MM.1S (cell line): Measurements from ENCODE around the gene AMOTL2.

Experiments
- DNase-seq: peaks from one replicate; pipeline ENCODE4 v3.0.0-alpha.2; 2015
- H2AFZ ChIP-seq: fragments of 300-600 bp; sonication (generic); 2 replicates; pipeline ENCODE4 v1.6.0; 2016; ENCODE audit warnings: antibody characterized with exemption, low read length
- H3F3A ChIP-seq: fragments of 300-600 bp; sonication (generic); 2 replicates; pipeline ENCODE4 v1.6.1; 2016; ENCODE audit warnings: mild to moderate bottlenecking, antibody characterized with exemption, low read length, moderate library complexity, mixed read lengths; ENCODE audit not compliant: insufficient read depth
- H3K27ac ChIP-seq: fragments of 300-600 bp; sonication (generic); 2 replicates; pipeline ENCODE4 v1.5.1; 2016; ENCODE audit warnings: mild to moderate bottlenecking, low read length
- H3K27me3 ChIP-seq: fragments of 300-600 bp; sonication (generic); replicated peaks from 2 replicates; pipeline ENCODE4 v1.6.0; 2016; ENCODE audit warnings: low read length; ENCODE audit not compliant: insufficient read depth
- H3K36me3 ChIP-seq: fragments of 300-600 bp; sonication (generic); replicated peaks from 2 replicates; pipeline ENCODE4 v1.6.1; 2016; ENCODE audit warnings: mild to moderate bottlenecking, low read length, mixed read lengths; ENCODE audit not compliant: insufficient read depth
- H3K4me1 ChIP-seq: fragments of 300-600 bp; sonication (generic); 2 replicates; pipeline ENCODE4 v1.6.1; 2016; ENCODE audit warnings: low read length, mixed read lengths
- H3K4me2 ChIP-seq: fragments of 300-600 bp; sonication (generic); 2 replicates; pipeline ENCODE4 v1.6.0; 2016; ENCODE audit warnings: low read depth, low read length
- H3K4me3 ChIP-seq: fragments of 300-600 bp; sonication (generic); 2 replicates; pipeline ENCODE4 v1.5.1; 2016; ENCODE audit warnings: low read length, mixed read lengths
- H3K79me2 ChIP-seq: fragments of 300-600 bp; sonication (generic); 2 replicates; pipeline ENCODE4 v1.6.1; 2016; ENCODE audit warnings: mixed run types, low read length, mixed read lengths
- H3K9ac ChIP-seq: fragments of 300-600 bp; sonication (generic); 2 replicates; pipeline ENCODE4 v1.6.1; 2016; ENCODE audit warnings: low read length, mixed read lengths
- H3K9me2 ChIP-seq: fragments of 300-600 bp; sonication (generic); replicated peaks from 2 replicates; pipeline ENCODE4 v1.6.1; 2016; ENCODE audit warnings: mild to moderate bottlenecking, low read length, mixed read lengths; ENCODE audit not compliant: insufficient read depth
- H3K9me3 ChIP-seq: fragments of 300-600 bp; sonication (generic); replicated peaks from 2 replicates; pipeline ENCODE4 v1.6.1; 2016; ENCODE audit warnings: mild to moderate bottlenecking, low read length, mixed read lengths; ENCODE audit not compliant: insufficient read depth
- H4K20me1 ChIP-seq: fragments of 300-600 bp; sonication (generic); 2 replicates; pipeline ENCODE4 v1.6.1; 2016; ENCODE audit warnings: mild to moderate bottlenecking, low read length, moderate library complexity, mixed read lengths; ENCODE audit not compliant: insufficient read depth
- CTCF ChIP-seq: fragments of 300-600 bp; sonication (generic); IDR thresholded peaks from 2 replicates; pipeline ENCODE4 v1.5.1; 2016; ENCODE audit warnings: antibody characterized with exemption, low read length, mixed read lengths
- EZH2 ChIP-seq: fragments of 300-600 bp; sonication (generic); optimal IDR thresholded peaks from 2 replicates; pipeline ENCODE3; 2017; ENCODE audit warnings: low read depth, mild to moderate bottlenecking, antibody characterized with exemption, low read length, mixed read lengths
- EZH2phosphoT487 ChIP-seq: fragments of 300-600 bp; sonication (generic); IDR thresholded peaks from 2 replicates; pipeline ENCODE4 v1.6.1; 2018; ENCODE audit warnings: antibody characterized with exemption, low read length

AMOTL2 gene

GRCh38 chr3:134392336-134392983 is 18.2 kb upstream of the AMOTL2 start:
- no peak for DNase-seq
- no peak overlapping the region for H3K9ac ChIP-seq
- H2AFZ ChIP-seq, result no peak overlapping the region

DNA sequence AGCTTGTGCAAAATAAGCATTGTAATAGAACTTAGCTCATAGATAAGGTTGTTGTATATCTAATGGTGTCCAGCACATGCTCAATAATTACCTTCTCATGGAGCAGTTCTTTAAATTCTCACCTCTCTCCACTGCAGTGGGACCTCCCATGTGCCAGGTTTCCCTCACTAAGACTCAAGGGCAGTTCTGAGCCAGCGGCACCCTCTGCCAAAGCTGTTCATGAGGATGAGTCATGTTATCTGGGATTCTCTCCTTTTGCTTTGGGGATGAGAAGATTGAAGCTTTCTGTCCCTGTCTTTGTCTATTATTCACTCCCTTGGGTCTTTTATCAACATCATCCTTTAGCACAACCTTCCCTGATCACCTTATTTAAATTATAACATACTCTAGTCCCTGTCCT is 15.6 kb upstream of the AMOTL2 start:
- Histone ChIP-seq H3K4me1 (no peaks in the 10 kb centered on the region), H3K9me3 (no peaks in the 10 kb centered on the region), H3K27ac (no peak overlapping the region), H3K36me3 (no peaks in the 10 kb centered on the region), H3K79me2 (no peaks in the 10 kb centered on the region), H3K9ac (no peak overlapping the region), H3K27me3 (no peaks in the 10 kb centered on the region), H3F3A (no peaks in the 10 kb centered on the region), H3K9me2 (no peaks in the 10 kb centered on the region), H3K4me2 (no peak overlapping the region), H2AFZ (no peak overlapping the region), H3K4me3 (no peak overlapping the region), H4K20me1 (no peaks in the 10 kb centered on the region)
- TF ChIP-seq CTCF (no peak), EZH2 (no peak), EZH2phosphoT487 (no peak)
- DNase-seq, result no peak

More at GRCh38 chr3:134392336-134392983, 18.2 kb upstream of the AMOTL2 start:
- no peaks in the 10 kb centered on the region for H3K27me3 ChIP-seq
- H3K4me3 ChIP-seq, result no peak overlapping the region
- no peaks in the 10 kb centered on the region for H4K20me1 ChIP-seq
- H3K4me1 ChIP-seq, result no peaks in the 10 kb centered on the region
- TF ChIP-seq EZH2phosphoT487 (no peak), EZH2 (no peak), CTCF (no peak)
- no peaks in the 10 kb centered on the region for H3F3A ChIP-seq
- no peak overlapping the region for H3K4me2 ChIP-seq
- no peaks in the 10 kb centered on the region for H3K9me2 ChIP-seq
- H3K36me3 ChIP-seq, result no peaks in the 10 kb centered on the region
- no peak overlapping the region for H3K27ac ChIP-seq
- H3K79me2 ChIP-seq, result no peaks in the 10 kb centered on the region
- no peaks in the 10 kb centered on the region for H3K9me3 ChIP-seq

- no peak overlapping the region for H3K9ac ChIP-seq
- no peaks in the 10 kb centered on the region for H3K9me2 ChIP-seq
Measured at GRCh38 chr3:134388788-134389485, 14.7 kb upstream of the AMOTL2 start.

DNA sequence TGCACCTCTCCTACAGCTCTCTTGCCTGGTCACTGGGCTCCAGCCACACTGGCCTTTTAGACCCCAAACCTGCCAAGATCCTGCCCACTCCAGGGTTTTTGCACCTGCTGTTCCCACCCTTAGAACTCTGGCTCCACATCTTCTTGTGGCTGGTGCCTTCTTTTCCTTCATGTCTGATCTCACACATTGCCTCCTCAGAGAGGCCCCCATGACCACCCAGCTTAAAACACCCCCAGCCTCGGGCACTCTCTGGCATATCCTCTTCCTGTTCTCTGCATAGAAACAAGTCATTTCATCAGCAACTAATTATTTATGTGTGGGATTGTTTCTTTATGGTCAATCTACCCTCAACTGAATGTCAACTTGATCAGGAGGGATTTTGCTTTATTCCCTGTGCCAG is 14.0 kb upstream of the AMOTL2 start:
- no peak overlapping the region for H3K27ac ChIP-seq

More at GRCh38 chr3:134388788-134389485, 14.7 kb upstream of the AMOTL2 start:
- H3K4me1 ChIP-seq, result no peaks in the 10 kb centered on the region
- H3K79me2 ChIP-seq, result no peaks in the 10 kb centered on the region
- no peaks in the 10 kb centered on the region for H3K27me3 ChIP-seq
- no peak overlapping the region for H3K27ac ChIP-seq
- no peaks in the 10 kb centered on the region for H4K20me1 ChIP-seq
- DNase-seq, result no peak
- no peak overlapping the region for H3K4me3 ChIP-seq
- no peaks in the 10 kb centered on the region for H3K9me3 ChIP-seq
- no peak overlapping the region for H2AFZ ChIP-seq
- H3K4me2 ChIP-seq, result no peak overlapping the region; the same call in 1 of the 2 replicates
- TF ChIP-seq EZH2phosphoT487, result no peak
- no peak for TF ChIP-seq EZH2
- no peaks in the 10 kb centered on the region for H3F3A ChIP-seq
- no peaks in the 10 kb centered on the region for H3K36me3 ChIP-seq

More for the DNA sequence above, 14.0 kb upstream of the AMOTL2 start:
- no peaks in the 10 kb centered on the region for H3K36me3 ChIP-seq
- H3K4me3 ChIP-seq, result no peak overlapping the region
- H2AFZ ChIP-seq, result no peak overlapping the region
- H3K9ac ChIP-seq, result no peak overlapping the region
- H3K9me2 ChIP-seq, result no peaks in the 10 kb centered on the region
- H3K4me2 ChIP-seq, result no peak overlapping the region
- TF ChIP-seq EZH2phosphoT487 (no peak), CTCF (no peak), EZH2 (no peak)
- DNase-seq, result no peak
- no peaks in the 10 kb centered on the region for H4K20me1 ChIP-seq
- H3F3A ChIP-seq, result no peaks in the 10 kb centered on the region
- H3K27me3 ChIP-seq, result no peaks in the 10 kb centered on the region
- H3K9me3 ChIP-seq, result no peaks in the 10 kb centered on the region
- no peaks in the 10 kb centered on the region for H3K79me2 ChIP-seq
- H3K4me1 ChIP-seq, result no peaks in the 10 kb centered on the region
